HG03575 (cell line): ENCODE results near the gene LGALS7.
"Not testable (repeated sequence)": the region's sequence is repeated elsewhere in the genome, so short reads cannot be mapped to it uniquely, and the experiment has no call there.

Source experiments
- ATAC-seq: cut with Tn5 transposase; IDR thresholded peaks from one replicate; pipeline ENCODE4 v1.9.1; 2021; ENCODE audit not compliant: unreplicated experiment, insufficient number of reproducible peaks, low FRiP score; ENCODE audit errors: extremely low read depth

Gene LGALS7

GRCh38 chr19:38773469-38774177 is at the start of gene LGALS7:
LGALS7 (minus strand) TSS chr19:38773517; CDS start chr19:38773492, 25 bp downstream.
- no peak for ATAC-seq

- ATAC-seq: not testable (repeated sequence)
Measured at GRCh38 chr19:38821230-38821825, 48.0 kb upstream of the LGALS7 start.

GRCh38 chr19:38819231-38819920 is 46.1 kb upstream of the LGALS7 start:
- ATAC-seq: no peak

GRCh38 chr19:38817081-38817480 is 43.8 kb upstream of the LGALS7 start:
- ATAC-seq: no peak

GRCh38 chr19:38816131-38816750 is 42.9 kb upstream of the LGALS7 start:
- ATAC-seq: no peak

GRCh38 chr19:38815059-38816001 is 42.0 kb upstream of the LGALS7 start:
- ATAC-seq: no peak

- ATAC-seq: not testable (repeated sequence)
Measured at GRCh38 chr19:38813932-38814331, 40.6 kb upstream of the LGALS7 start.

- ATAC-seq: no peak
Measured at GRCh38 chr19:38813323-38813722, 40.0 kb upstream of the LGALS7 start.

GRCh38 chr19:38812841-38813320 is 39.6 kb upstream of the LGALS7 start, which contains the start of gene LGALS4:
LGALS4 (minus strand) TSS chr19:38812945; CDS start chr19:38812886, 59 bp downstream.
- ATAC-seq: no peak

- no peak for ATAC-seq
Measured at GRCh38 chr19:38812009-38812840, 38.9 kb upstream of the LGALS7 start.

- ATAC-seq: no peak
Measured at GRCh38 chr19:38809592-38810252, 36.4 kb upstream of the LGALS7 start.

- no peak for ATAC-seq
Measured at GRCh38 chr19:38808741-38809140, 35.4 kb upstream of the LGALS7 start.

GRCh38 chr19:38807374-38808098 is 34.2 kb upstream of the LGALS7 start:
- ATAC-seq: not testable (repeated sequence)

GRCh38 chr19:38806371-38806770 is 33.1 kb upstream of the LGALS7 start:
- no peak for ATAC-seq

GRCh38 chr19:38805180-38805579 is 31.9 kb upstream of the LGALS7 start:
- no peak for ATAC-seq

GRCh38 chr19:38803543-38803942 is 30.2 kb upstream of the LGALS7 start:
- no peak for ATAC-seq
